Breast epithelium (tissue), 4 donors: Measurements from ENCODE around the gene YWHAH. TPM values are rescaled to one million over a fixed set of nuclear protein-coding genes. Genes with fewer than 3 reads are reported as not detected.

ENCODE experiments used
- DNase-seq, 2 donors: peaks; one replicate each; pipeline ENCODE4 v3.0.0-alpha.2; 2019; ENCODE audit warnings: low spot score in 2 of 2
- H3K27ac ChIP-seq, 2 donors: fragments of 200-600 bp; sonication (generic) in 1 of 2; one replicate each; pipeline ENCODE4 v1.5.1; 2016 to 2019; ENCODE audit warnings: mild to moderate bottlenecking in 1 of 2
- H3K27me3 ChIP-seq, 2 donors: fragments of 200-600 bp; sonication (generic) in 1 of 2; one replicate each; pipeline versions ENCODE4 v1.5.1 to v1.6.0; 2017 to 2019; ENCODE audit warnings: control low read depth in 1 of 2, mild to moderate bottlenecking in 1 of 2
- H3K36me3 ChIP-seq: fragments of 200-600 bp; one replicate; pipeline ENCODE4 v1.5.1; 2019
- H3K4me1 ChIP-seq, 2 donors: fragments of 200-600 bp; sonication (generic); one replicate each; pipeline ENCODE4 v1.5.1; 2016 to 2019; ENCODE audit warnings: control low read depth in 1 of 2
- H3K4me3 ChIP-seq, 3 donors: fragments of 200-600 bp; sonication (generic); 1 replicate in 2 of 3; 2 replicates in 1 of 3; pipeline ENCODE4 v1.5.1; 2016 to 2019; ENCODE audit warnings: mild to moderate bottlenecking in 3 of 3, moderate library complexity in 2 of 3
- H3K9me3 ChIP-seq, 2 donors: fragments of 200-600 bp; sonication (generic) in 1 of 2; one replicate each; pipeline ENCODE4 v1.5.1; 2016 to 2019; ENCODE audit warnings: control low read depth in 1 of 2
- CTCF ChIP-seq, 3 donors: fragments of 450-650 bp; IDR thresholded peaks; one replicate each; pipeline ENCODE4 v1.5.1; 2016 to 2017; ENCODE audit warnings: antibody characterized with exemption in 3 of 3, mild to moderate bottlenecking in 3 of 3, moderate library complexity in 3 of 3
- POLR2A ChIP-seq: fragments of 450-650 bp; IDR thresholded peaks from one replicate; pipeline ENCODE4 v1.6.1; 2016; ENCODE audit warnings: antibody characterized with exemption, mild to moderate bottlenecking, moderate library complexity
- POLR2AphosphoS5 ChIP-seq, 3 donors: sonication (generic); formaldehyde crosslinking; IDR thresholded peaks; one replicate each; pipeline ENCODE4 v1.6.1; 2017; ENCODE audit warnings: antibody characterized with exemption in 3 of 3
- intact Hi-C: fragments of 100-400 bp; cut with DNase I; formaldehyde crosslinking; loops from one replicate; pipeline ENCODE4 v1.15.1; 2023; ENCODE audit warnings: low total_unique reads
- total RNA-seq, 3 donors: library from RNA; depleted of rRNA; stranded (reverse); fragments of >200 nt; gene quantifications; one replicate each; pipeline ENCODE4 v1.1.0, GENCODE V29; 2016

YWHAH gene
- total RNA-seq, 3 donors from 2014 or later = 58.7 to 94.3 (median 85.9) TPM

GRCh38 chr22:31922534-31922933 is 21.8 kb upstream of the YWHAH start:
- H3K27ac ChIP-seq = no peak overlapping the region
- no peaks in the 10 kb centered on the region for H3K9me3 ChIP-seq
- no peaks in the 10 kb centered on the region for H3K4me1 ChIP-seq
- no peak for DNase-seq
- no peaks in the 10 kb centered on the region for H3K27me3 ChIP-seq
- H3K36me3 ChIP-seq = no peaks in the 10 kb centered on the region
- intact Hi-C loops = no loop called here
- TF ChIP-seq POLR2AphosphoS5 (IDR thresholded peaks at IDR 0.05) (no peak), CTCF (IDR thresholded peaks at IDR 0.05) (no peak), POLR2A (no peak)
- no peak overlapping the region for H3K4me3 ChIP-seq

DNA sequence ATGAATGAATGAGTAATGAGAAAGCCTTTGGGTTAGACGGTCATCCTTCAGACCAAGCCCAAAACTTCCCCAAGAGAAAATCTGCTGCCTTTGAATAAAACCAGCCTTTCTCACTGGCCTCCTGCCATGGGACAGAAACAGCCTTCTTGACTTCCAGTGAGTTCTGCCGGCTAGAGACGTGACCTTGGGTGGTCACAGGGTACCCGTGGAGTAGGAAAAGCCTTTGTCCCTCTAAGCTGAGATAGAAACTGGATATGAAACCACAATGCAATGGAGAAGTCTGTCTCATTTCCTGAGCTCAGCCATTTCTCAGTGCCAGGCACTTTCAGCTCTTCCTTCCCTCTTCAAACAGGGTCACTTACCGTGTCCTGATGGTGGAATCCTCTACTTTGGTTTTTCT is 21.2 kb upstream of the YWHAH start:
- Histone ChIP-seq H3K36me3 (no peaks in the 10 kb centered on the region), H3K4me3 (no peak overlapping the region), H3K4me1 (no peaks in the 10 kb centered on the region), H3K9me3 (no peaks in the 10 kb centered on the region), H3K27ac (no peak overlapping the region), H3K27me3 (no peaks in the 10 kb centered on the region)
- DNase-seq = no peak
- intact Hi-C loops = no loop called here
- TF ChIP-seq POLR2A (no peak), CTCF (IDR thresholded peaks at IDR 0.05) (no peak), POLR2AphosphoS5 (IDR thresholded peaks at IDR 0.05) (no peak)

DNA sequence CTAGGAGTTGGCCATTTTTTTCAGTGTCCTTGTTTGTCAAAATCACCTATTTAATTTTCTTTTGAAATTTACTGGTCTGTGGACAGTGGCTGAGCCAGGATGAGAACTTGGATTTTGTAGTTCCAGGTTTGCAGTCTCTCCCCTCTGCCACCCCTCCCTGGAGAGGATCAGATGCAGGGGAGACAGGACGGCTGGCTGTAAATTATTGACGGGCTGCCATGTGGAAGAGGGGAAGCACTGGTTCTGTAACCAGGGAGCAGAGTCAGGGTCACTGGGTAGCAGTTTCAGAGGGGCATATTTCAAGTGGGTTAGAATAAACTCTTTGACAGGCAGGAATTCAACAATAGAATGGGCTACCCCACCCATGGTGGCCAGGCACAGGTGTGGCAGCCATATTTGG is 20.6 kb upstream of the YWHAH start:
- no peaks in the 10 kb centered on the region for H3K9me3 ChIP-seq
- H3K4me1 ChIP-seq = no peaks in the 10 kb centered on the region
- TF ChIP-seq POLR2A = no peak
- TF ChIP-seq CTCF (IDR thresholded peaks at IDR 0.05) = no peak
- no peak for TF ChIP-seq POLR2AphosphoS5 (IDR thresholded peaks at IDR 0.05)
- H3K36me3 ChIP-seq = no peaks in the 10 kb centered on the region
- no peak for DNase-seq
- intact Hi-C loops = no loop called here
- H3K27ac ChIP-seq = no peak overlapping the region
- no peaks in the 10 kb centered on the region for H3K27me3 ChIP-seq
- no peak overlapping the region for H3K4me3 ChIP-seq

- TF ChIP-seq POLR2A (no peak), CTCF (IDR thresholded peaks at IDR 0.05) (no peak), POLR2AphosphoS5 (IDR thresholded peaks at IDR 0.05) (no peak)
- intact Hi-C loops = no loop called here
Measured at GRCh38 chr22:31925056-31925455, 19.3 kb upstream of the YWHAH start.

GRCh38 chr22:31926024-31926423 is 18.3 kb upstream of the YWHAH start:
- TF ChIP-seq POLR2A (no peak), CTCF (IDR thresholded peaks at IDR 0.05) (no peak), POLR2AphosphoS5 (IDR thresholded peaks at IDR 0.05) (no peak)

More at GRCh38 chr22:31925056-31925455, 19.3 kb upstream of the YWHAH start:
- H3K36me3 ChIP-seq = no peaks in the 10 kb centered on the region
- DNase-seq = no peak
- no peak overlapping the region for H3K4me3 ChIP-seq
- no peaks in the 10 kb centered on the region for H3K9me3 ChIP-seq
- H3K4me1 ChIP-seq = no peaks in the 10 kb centered on the region
- H3K27ac ChIP-seq = no peak overlapping the region
- no peaks in the 10 kb centered on the region for H3K27me3 ChIP-seq

More at GRCh38 chr22:31926024-31926423, 18.3 kb upstream of the YWHAH start:
- no peak for DNase-seq
- Histone ChIP-seq H3K4me3 (no peak overlapping the region), H3K27me3 (no peaks in the 10 kb centered on the region), H3K27ac (no peak overlapping the region), H3K36me3 (no peaks in the 10 kb centered on the region), H3K9me3 (no peaks in the 10 kb centered on the region), H3K4me1 (no peaks in the 10 kb centered on the region)
- intact Hi-C loops = no loop called here
